Measurements from ENCODE around the gene ZBTB20. TPM values are rescaled to one million over a fixed set of nuclear protein-coding genes. Genes with fewer than 3 reads are reported as not detected.

Gene ZBTB20
- total and polyA plus RNA-seq, 9 donors, result 4.3 to 160 (median 107) TPM

DNA sequence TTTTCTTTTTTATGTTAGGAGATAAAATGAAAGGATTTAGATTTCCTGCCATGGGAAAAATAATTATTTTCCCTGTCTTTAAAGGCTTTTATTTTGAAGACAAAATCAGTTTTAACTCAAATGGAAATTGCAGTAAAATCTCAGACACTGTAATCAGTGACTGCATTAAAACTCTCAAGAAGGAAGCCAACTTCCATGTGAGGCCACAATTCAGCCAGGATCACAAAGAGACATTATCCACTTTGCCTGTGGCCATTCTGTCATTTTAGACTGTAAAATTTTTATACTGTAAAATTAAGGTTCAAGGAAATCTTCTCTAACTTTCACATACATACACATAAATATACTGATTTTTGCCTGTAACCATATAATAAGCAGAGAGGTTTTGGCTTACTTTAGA, 549.2 kb downstream of the ZBTB20 start:
- no peak for TF ChIP-seq EP300 (IDR thresholded peaks at IDR 0.05)
- no peak for TF ChIP-seq POLR2A (IDR thresholded peaks at IDR 0.05)

GRCh38 chr3:114597012-114597411, 550.1 kb downstream of the ZBTB20 start:
- WGBS, 3 donors, result 30 to 45% (median 42%) methylated on average over 4 of the region's 4 CpGs
- TF ChIP-seq EP300 (IDR thresholded peaks at IDR 0.05) (no peak), POLR2A (IDR thresholded peaks at IDR 0.05) (no peak)
- TF ChIP-seq, protein P1, sequence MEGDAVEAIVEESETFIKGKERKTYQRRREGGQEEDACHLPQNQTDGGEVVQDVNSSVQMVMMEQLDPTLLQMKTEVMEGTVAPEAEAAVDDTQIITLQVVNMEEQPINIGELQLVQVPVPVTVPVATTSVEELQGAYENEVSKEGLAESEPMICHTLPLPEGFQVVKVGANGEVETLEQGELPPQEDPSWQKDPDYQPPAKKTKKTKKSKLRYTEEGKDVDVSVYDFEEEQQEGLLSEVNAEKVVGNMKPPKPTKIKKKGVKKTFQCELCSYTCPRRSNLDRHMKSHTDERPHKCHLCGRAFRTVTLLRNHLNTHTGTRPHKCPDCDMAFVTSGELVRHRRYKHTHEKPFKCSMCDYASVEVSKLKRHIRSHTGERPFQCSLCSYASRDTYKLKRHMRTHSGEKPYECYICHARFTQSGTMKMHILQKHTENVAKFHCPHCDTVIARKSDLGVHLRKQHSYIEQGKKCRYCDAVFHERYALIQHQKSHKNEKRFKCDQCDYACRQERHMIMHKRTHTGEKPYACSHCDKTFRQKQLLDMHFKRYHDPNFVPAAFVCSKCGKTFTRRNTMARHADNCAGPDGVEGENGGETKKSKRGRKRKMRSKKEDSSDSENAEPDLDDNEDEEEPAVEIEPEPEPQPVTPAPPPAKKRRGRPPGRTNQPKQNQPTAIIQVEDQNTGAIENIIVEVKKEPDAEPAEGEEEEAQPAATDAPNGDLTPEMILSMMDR (IDR thresholded peaks at IDR 0.05), result no peak
- no peaks in the 10 kb centered on the region for H3K27me3 ChIP-seq
- H3K36me3 ChIP-seq, result no peaks in the 10 kb centered on the region
- intact Hi-C loops (cut with DNase I), result no loop called here
- H3K9me3 ChIP-seq, result no peaks in the 10 kb centered on the region
- no peak for DNase-seq
- no peak overlapping the region for H3K27ac ChIP-seq
- H3K4me1 ChIP-seq (ENCODE audit: insufficient read depth), result peaks cover 2% of the 10 kb centered on the region
- H3K4me3 ChIP-seq, result no peak overlapping the region

More for the DNA sequence above, 549.2 kb downstream of the ZBTB20 start:
- intact Hi-C loops (cut with DNase I), result no loop called here
- Histone ChIP-seq H3K4me3 (no peak overlapping the region), H3K36me3 (no peaks in the 10 kb centered on the region), H3K4me1 (ENCODE audit: insufficient read depth) (peaks cover 2% of the 10 kb centered on the region), H3K27ac (no peak overlapping the region), H3K9me3 (no peaks in the 10 kb centered on the region), H3K27me3 (no peaks in the 10 kb centered on the region)
- no peak for DNase-seq

DNA sequence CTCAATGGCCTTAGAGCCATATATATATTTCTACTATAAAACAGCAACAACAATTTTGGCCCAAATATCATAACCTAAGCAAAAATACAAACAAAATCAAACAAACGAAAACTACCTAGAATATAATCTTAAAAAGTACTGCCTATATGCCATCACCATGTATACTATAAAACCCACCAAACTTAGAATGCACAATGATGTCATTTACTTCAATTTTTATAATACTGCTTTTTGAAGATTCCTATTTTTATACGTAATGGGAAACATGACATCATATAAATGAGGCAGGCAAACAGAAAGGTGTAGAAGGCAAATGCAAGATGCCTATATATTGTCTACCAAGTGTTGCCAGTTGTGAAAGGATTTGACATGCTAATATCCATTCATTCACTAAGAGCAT, 550.9 kb downstream of the ZBTB20 start:
- TF ChIP-seq POLR2A (IDR thresholded peaks at IDR 0.05) (no peak), EP300 (IDR thresholded peaks at IDR 0.05) (no peak)
- TF ChIP-seq, protein P1 (IDR thresholded peaks at IDR 0.05), result no peak
- peaks cover 2% of the 10 kb centered on the region for H3K4me1 ChIP-seq (ENCODE audit: insufficient read depth)
- H3K36me3 ChIP-seq, result no peaks in the 10 kb centered on the region
- WGBS, 3 donors, result 64 to 80% (median 72%) methylated on average over 2 of the region's 2 CpGs
- no peaks in the 10 kb centered on the region for H3K27me3 ChIP-seq
- no peak for DNase-seq
- H3K4me3 ChIP-seq, result no peak overlapping the region
- H3K27ac ChIP-seq, result no peak overlapping the region
- intact Hi-C loops (cut with DNase I), result no loop called here
- no peaks in the 10 kb centered on the region for H3K9me3 ChIP-seq

GRCh38 chr3:114595522-114596028, 551.5 kb downstream of the ZBTB20 start:
- Histone ChIP-seq H3K36me3 (no peaks in the 10 kb centered on the region), H3K4me3 (no peak overlapping the region), H3K9me3 (no peaks in the 10 kb centered on the region), H3K27ac (no peak overlapping the region), H3K4me1 (ENCODE audit: insufficient read depth) (peaks cover 2% of the 10 kb centered on the region), H3K27me3 (no peaks in the 10 kb centered on the region)
- intact Hi-C loops (cut with DNase I), result no loop called here
- DNase-seq, result no peak
- 21 to 35% (median 26%) methylated on average over 2 of the region's 2 CpGs for WGBS, 3 donors
- TF ChIP-seq, protein P1 (IDR thresholded peaks at IDR 0.05), result no peak
- TF ChIP-seq POLR2A (IDR thresholded peaks at IDR 0.05) (no peak), EP300 (IDR thresholded peaks at IDR 0.05) (no peak)

GRCh38 chr3:114590309-114591047, 556.6 kb downstream of the ZBTB20 start:
- no peak for TF ChIP-seq POLR2A (IDR thresholded peaks at IDR 0.05)
- H3K9me3 ChIP-seq, result no peaks in the 10 kb centered on the region
- intact Hi-C loops (cut with DNase I), result no loop called here
- no peaks in the 10 kb centered on the region for H3K27me3 ChIP-seq
- DNase-seq, result no peak
- no peaks in the 10 kb centered on the region for H3K36me3 ChIP-seq
- WGBS, 3 donors, result 96 to 97% (median 97%) methylated on average over 6 of the region's 6 CpGs
- H3K27ac ChIP-seq, result no peak overlapping the region
- H3K4me3 ChIP-seq, result no peak overlapping the region
- H3K4me1 ChIP-seq (ENCODE audit: insufficient read depth), result no peaks in the 10 kb centered on the region
